HG03025 (cell line): Measurements from ENCODE around the gene HDAC1.
A peak's percentile ranks its signal among the peaks of the same experiment; 100 is the strongest.
"Not testable (repeated sequence)": the region's sequence is repeated elsewhere in the genome, so short reads cannot be mapped to it uniquely, and the experiment has no call there.

Source experiments
- ATAC-seq: cut with Tn5 transposase; IDR thresholded peaks from one replicate; pipeline ENCODE4 v1.9.1; 2021; ENCODE audit warnings: mild to moderate bottlenecking, moderate library complexity; ENCODE audit not compliant: unreplicated experiment, low FRiP score

HDAC1 gene

DNA sequence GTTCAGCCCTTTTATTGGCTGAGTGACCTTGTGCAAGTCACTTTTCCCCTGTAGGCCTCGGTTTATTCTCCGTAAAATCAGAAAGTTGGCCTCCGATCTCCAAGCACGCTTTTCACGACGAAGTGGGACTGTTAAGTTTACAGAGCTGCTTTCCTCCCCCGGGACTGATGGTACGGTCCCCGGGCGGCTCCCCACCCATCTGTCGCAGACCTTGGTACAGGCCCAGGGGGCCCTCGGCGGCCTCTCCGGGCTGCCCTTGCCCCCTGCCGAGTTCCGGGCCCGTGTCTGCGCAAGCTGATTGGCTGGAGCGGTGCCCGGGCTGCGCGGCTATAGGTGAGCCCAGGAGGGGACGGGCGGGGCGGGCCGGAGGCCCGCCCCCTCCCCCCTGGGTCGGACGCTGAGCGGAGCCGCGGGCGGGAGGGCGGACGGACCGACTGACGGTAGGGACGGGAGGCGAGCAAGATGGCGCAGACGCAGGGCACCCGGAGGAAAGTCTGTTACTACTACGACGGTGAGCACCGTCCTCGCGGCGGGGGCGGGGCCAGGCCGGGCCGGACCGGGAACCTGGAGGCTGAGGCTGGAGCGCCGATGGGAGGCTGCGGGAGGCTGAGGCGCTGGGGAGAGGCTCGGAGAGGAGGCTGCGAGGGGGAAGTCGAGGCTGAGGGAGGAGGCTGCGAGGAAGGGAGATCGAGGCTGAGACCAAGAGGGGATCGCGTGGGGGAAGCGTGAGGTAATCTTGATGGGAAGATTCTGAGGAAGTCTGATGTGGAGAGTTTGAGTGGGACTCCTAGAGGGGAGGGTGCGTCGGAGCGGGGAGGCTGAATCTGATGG is at the start of gene HDAC1:
Gene HDAC1, plus strand, starts transcription at position 376 of the 831 bp plus-strand sequence. Its CDS starts 87 bp downstream, at position 463.
- peak; percentile 88 for ATAC-seq

DNA sequence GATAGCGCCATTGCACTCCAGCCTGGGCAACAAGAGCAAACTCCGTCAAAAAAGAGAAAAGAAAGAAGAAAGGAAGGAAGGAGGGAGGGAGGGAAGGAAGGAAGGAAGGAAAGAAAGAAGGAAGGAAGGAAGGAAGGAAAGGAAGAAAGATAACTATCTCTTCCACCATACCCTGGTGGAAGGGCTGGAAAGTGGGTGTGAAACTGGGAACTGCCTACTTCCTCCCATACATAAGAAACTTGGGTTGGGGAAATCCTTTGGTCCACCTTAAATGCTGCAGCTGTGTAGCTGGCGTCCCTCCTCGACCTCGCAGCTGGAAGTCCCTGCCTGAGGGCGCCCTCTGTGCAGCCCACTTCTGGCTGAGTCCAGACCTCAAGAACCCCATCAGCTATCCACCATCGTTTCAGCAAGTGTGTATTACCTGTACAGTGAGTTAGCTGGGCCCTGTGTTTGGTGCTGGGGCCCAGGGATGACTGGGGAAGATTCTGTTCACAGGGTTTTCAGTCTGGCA is 49.5 kb upstream of the HDAC1 start:
- no peak for ATAC-seq

DNA sequence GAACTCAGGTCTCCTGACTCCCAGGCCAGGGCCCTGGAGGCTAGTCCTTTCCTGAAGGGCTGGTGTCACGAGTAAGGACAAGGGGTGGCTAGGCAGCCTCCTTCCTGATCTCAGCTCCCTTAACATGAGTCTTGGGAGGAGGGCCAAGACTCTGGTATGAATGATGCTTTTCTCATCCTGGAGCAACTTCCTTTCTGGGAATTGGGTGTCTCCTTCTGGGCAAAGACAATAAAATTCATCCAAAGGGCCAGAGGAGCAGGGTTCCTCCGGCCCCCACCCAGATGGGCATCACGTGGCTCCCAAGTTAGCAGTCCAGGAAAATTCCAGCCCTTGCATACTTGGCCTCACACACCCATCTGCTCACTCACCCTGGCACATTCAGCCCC is 45.0 kb upstream of the HDAC1 start, which contains the start of gene FAM167B:
Gene FAM167B, plus strand, starts transcription at position 335 of the 386 bp plus-strand sequence. CDS start 200 bp downstream, outside the sequence.
- no peak for ATAC-seq

DNA sequence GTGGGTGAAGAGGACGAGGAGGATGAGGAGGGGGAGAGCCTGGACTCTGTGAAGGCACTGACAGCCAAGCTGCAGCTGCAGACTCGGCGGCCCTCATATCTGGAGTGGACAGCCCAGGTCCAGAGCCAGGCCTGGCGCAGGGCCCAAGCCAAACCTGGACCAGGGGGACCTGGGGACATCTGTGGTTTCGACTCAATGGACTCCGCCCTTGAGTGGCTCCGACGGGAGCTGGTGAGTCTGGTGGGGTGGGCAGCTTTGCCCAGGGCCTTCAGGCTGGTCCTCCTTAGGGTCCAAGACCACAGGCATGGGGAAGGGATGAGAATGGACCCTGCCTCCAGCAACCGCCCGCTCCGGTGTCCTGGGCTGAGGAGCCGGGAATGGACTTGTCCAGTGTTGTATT is 44.4 kb upstream of the HDAC1 start:
- ATAC-seq: no peak

DNA sequence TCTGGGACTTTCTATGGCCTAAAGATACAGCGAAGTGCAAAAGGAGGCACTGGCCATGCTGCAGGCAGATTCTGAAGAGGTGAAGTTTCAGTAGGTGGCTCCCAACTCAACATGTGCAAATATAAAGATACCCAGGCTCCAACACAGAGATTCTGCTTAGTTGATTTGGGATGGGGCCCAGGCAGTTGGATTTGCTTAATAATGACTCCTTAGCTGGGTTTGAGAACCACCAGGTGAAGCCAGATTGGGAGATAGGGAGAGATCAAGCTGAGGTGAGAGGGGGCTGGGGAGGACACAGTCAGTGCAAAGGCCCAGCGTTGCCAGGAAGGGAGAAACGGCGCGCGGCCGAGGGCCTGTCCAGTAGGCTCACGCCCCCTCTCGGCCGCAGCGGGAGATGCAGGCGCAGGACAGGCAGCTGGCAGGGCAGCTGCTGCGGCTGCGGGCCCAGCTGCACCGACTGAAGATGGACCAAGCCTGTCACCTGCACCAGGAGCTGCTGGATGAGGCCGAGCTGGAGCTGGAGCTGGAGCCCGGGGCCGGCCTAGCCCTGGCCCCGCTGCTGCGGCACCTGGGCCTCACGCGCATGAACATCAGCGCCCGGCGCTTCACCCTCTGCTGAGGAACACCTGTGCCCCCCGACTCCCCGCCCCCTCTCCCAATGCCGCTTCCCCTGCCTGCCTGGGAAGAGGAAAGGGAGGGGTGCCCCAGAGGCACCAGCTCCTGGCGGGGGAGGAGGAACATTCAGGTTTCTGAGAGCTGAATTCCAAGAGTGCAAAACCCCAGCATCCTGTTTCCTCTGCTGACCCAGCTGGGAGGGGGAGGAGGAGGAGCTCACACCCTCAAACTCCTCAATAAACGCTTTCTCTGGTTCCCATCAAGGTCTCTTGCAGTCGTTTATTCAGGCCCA is 43.6 kb upstream of the HDAC1 start:
- no peak for ATAC-seq

DNA sequence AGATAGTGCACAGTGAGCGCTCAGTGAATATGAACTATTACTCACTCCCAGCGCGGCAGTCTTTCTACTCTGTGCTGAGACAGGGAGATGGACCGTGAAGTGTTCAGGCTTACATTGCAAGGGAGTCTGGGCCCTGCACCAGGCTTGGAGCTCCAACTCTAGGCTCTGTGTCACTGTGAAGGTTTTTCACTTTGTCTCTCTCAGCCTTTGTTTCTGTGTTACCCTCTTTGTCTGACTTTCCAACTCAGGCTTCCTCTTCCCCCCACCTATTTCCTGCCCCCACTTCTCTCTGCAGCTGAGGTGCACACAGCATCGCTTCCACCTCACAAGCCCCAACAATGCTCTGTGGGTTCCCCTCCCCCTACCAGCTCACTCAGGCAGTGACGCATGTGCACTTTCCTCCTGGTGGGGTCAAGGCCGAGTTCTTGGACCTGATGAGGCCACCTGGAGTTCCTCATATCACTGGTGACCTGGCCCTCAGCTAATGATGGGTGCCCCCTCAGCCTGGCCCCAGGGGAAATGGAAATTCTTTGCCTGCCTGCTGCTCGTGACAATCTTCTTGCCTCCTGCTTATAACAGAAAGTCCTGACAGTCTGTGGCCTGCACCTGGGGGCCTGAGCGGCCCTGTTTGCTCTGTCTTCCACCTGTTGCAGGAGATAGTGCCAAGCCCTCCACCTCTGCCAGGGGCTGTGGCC is 41.9 kb upstream of the HDAC1 start:
- ATAC-seq: no peak

DNA sequence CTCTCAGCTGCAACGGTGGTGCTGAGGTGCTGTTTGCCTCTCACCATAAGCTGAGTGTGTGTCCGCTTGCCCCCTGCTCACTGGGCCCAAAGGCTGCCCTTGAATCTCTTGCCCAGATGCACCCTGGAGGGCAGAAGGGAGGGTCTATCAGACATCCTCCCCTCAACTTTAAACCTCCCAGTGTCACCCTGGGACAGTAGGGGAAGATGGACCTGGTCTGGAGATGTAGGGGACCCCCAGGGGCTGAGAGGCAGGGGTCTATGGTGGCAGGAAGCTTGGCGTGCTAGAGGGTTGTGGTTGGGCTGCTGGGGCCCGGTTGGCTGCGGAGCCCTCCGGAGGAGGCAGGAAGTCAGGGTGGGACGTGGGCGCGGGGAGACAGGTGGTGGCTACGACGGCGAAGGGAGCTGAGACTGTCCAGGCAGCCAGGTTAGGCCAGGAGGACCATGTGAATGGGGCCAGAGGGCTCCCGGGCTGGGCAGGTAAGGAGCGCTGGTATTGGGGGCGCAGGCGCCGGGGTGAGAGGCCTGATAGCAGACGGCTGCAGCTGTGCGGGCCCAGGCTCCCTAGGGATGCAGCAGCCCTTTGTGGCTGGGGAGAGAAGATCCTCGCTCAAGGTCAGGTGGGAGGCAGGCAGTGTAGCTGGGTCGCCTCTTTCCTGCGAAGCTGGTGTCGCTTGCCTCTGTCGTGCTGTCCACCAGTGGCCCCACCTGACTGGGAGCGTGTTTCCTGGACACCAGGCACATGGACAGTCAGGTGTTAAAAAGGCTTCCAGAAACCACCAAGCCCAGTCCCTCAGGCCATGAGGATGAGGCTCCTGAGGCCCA is 40.8 kb upstream of the HDAC1 start, which contains the start of gene LCK:
Gene LCK, plus strand, starts transcription at position 373 of the 824 bp plus-strand sequence. CDS start 23,065 bp downstream, outside the sequence.
- ATAC-seq: no peak

DNA sequence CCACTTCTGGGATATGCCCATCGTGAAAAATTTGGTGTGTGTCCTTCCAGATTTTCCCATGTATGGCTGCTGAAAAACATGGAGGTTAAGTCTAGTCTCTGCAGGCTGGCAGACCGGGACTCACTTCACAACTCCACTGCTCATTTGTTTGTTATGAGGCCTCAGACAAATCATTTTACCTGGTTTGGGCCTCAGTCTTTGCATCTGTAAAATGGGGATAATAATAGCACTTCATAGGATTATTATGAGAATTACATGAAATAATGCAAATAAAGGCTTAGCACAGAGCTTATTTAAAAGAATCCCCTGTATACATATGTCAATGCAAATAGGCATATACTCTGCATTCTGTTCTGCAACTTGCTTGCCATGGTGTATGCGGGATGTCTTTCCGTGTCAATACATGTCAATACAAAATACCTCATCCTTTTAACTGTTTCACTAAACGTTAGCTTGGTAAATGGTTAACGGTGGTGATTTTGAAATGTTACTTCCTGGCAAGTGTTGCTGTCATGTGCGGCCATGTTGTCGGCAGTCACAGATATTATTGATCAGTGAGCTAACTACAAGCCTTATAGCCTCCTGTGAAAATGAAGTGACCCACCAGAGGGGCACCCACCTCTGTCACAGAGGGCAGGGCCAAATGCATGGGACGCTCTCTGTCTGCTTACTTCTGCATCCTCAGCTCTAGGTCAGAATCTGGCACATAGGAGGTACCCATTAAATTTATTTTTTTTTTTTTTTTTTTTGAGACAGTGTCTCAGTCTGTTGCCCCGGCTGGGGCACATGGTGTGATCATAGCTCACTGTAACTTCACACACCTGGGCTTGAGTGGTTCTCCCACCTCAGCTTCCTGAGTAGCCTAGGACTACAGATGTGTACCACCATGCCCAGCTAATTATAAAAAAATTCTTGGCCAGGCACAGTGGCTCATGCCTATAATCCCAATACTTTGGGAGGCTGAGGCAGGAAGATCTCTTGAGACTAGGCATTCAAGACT is 36.5 kb upstream of the HDAC1 start:
- ATAC-seq: no peak

DNA sequence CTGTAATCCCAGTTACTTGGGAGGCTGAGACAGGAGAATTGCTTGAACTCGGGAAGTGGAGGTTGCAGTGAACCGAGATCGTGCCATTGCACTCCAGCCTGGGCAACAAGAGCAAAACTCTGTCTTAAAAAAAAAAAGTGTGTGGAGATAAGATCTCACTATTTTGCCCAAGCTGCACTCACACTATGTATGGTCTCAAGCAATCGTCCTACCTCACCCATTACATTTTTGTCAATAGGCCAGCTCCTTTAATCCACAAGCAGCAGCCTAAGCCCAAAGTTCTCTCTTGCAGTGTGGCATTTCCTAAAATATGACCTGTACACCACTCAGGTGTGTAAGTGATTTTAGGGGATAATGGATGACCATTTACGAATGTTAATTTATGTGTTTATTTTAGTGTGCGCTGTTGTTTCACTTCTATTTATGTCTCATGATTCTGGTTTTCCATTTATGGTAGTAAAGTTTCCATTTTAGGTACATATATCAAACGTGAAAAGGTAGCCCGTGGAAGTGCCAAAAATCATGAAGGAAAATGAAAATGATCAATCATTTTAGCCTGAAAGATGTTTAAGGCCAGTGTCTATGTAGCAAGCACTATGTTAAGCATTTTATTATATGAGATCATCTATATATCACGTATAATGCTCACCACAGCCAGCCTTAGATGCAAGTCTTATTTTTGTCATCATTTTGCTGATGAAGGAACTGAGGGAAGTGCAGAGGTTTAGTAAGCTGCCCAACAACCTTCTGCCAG is 35.2 kb upstream of the HDAC1 start:
- ATAC-seq: no peak

DNA sequence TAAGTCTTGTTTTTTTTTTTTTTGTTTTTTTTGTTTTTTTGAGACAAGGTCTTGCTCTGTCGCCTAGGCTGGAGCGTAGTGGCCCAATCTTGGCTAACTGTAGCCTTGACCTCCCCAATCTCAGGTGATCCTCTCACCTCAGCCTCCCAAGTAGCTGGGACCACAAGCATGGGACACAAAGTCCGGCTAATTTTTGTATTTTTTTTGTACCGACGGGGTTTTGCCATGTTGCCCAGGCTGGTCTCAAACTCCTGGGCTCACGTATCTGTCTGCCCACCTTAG is 34.7 kb upstream of the HDAC1 start:
- no peak for ATAC-seq

DNA sequence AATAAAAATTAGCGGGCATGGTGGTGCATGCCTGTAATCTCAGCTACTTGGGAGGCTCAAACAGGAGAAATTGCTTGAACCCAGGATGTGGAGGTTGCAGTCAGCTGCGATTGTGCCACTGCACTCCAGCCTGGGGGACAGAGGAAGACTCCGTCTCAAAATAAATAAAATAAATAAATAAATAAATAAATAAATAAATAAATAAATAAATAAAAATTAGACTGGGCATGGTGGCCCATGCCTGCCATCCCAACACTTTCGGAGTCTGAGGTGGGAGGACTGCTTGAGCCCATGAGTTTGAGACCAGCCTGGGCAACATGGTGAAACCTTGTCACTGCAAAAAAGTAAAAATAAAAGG is 28.7 kb upstream of the HDAC1 start:
- not testable (repeated sequence) for ATAC-seq

DNA sequence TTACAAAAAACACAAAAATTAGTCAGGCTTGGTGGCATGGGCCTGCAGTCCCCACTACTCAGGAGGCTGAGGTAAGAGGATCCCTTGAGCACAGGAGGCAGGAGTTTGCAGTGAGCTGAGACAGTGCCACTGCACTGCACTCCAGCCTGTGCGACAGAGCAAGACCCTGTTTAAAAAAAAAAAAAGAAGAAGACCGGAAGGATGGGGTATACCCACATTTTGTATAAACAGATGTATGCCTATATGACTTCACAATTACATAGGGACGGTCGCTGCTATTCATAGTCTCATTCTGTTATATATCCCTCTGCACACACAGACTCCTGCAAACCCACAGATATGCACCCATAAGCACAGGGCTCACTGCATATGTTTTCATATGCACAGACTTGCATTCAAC is 28.1 kb upstream of the HDAC1 start:
- ATAC-seq: no peak

DNA sequence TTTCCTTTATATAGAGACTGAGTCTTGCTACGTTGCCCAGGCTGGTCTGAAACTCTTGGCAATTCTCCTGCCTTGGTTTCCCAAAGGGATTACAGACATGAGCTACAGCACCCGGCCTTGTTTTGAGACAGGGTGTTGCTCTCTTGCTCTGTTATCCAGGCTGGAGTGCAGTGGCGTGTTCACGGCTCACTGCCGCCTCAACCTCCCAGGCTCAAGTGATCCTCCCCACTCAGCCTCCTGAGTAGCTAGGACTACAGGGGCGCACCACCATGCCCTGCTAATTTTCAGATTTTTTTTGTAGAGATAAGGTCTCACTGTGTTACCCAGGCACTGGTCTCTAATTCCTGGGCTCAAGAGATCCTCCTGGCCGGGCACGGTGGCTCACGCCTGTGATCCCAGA is 26.0 kb upstream of the HDAC1 start:
- no peak for ATAC-seq

DNA sequence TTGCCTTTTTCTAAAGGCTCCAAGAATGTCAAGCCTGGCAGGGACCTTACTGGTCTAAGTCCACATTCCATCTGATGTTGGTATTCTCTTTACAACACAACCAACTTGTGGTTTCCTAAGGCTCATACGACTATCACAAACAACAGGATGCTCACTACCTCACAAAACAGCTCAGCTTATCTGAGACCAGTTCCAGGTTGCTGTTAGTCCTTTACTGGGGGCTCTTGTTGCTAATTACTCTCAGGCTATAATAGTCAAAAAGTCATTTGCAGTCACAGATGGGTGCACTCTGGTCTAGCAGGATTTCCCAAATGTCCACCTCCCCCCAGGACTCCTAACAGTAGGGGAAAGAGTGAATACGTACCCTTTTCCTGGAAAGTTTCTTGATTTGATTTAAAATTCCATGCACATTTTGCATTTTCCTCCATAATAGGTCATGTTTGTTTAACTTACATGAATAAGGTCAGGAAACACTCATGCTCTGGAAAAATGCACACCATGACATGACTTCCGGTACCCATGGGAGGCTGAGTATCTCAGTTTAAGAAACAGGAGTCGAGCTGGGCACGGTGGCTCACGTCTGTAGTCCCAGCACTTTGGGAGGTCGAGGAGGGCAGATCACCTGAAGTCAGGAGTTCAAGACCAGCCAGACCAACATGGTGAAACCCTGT is 24.8 kb upstream of the HDAC1 start:
- ATAC-seq: no peak

DNA sequence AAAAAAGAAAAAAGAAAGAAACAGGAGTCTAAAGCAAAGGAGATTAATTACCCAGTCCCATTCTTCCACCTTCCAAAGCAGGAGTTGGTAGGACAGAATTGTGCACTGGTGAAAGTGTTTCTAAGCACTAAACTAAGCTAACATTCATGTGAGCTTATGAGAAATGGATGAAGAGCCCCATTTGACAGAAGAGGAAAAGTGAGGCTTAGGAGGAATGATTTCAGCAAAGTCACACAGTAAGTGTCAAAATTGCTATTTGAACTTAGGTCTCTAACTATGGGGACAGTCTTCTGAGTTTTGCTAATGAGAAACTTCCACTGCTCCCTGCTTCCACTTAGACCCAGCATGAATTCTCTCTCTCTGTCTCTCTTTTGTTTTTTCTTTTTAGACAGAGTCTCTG is 22.1 kb upstream of the HDAC1 start:
- no peak for ATAC-seq

DNA sequence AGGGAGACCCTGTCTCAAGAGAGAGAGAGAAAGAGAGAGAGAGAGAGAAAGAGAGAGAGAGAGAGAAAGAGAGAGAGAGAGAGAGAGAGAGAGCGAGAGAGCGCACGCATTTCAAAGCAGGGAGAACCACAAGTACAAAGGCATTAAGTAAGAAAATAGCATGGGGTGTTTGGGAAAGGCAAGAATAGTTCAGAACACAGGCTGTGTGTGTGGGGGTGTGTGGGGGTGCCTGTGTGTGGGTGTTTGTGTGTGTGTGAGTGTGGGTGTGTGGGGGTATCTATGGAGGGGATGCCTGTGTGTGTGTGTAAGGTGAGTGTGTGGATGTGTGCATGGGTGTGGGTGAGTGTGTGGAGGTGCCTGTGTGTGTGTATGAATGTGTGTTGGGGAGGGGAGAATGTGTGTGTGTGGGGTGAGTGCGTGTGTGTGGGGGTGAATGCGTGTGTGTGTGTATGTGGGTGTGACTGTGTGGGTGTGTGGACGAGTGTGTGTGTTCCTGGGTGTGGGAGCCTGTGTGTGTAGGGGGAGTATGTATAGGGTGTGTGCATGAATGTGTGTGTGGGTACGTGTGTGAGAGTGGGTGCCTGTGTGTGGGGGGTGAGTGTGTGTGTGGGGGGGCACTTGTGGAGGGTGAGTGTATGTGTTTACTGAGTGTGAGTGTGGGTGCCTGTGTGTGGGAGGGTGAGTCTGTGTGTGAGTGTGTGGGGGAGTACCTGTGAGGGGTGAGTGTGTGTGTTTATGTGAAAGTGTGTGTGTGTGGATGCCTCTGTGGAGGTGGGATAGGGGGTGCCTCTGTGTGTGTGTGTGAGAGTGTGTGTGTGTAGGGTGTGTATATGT is 19.1 kb upstream of the HDAC1 start:
- no peak for ATAC-seq
